Uterus (tissue), 2 donors: ENCODE results near the gene BAZ1B.
"Not testable (repeated sequence)": the region's sequence is repeated elsewhere in the genome, so short reads cannot be mapped to it uniquely, and the experiment has no call there.

Source experiments
- POLR2A ChIP-seq, 2 donors: fragments of 450-650 bp; IDR thresholded peaks; one replicate each; pipeline ENCODE4 v1.6.1; 2016; ENCODE audit warnings: antibody characterized with exemption in 2 of 2, mild to moderate bottlenecking in 1 of 2, moderate library complexity in 1 of 2
- TF ChIP-seq, protein P1 (sequence below), 4 experiments: fragments of 200-600 bp in 2 of 4; fragments of 450-650 bp in 2 of 4; sonication (generic) in 2 of 4; IDR thresholded peaks; one replicate each; pipeline ENCODE4 v1.5.1; 2016 to 2019; ENCODE audit warnings: antibody characterized with exemption in 4 of 4, mild to moderate bottlenecking in 2 of 4, moderate library complexity in 1 of 4

DNA sequence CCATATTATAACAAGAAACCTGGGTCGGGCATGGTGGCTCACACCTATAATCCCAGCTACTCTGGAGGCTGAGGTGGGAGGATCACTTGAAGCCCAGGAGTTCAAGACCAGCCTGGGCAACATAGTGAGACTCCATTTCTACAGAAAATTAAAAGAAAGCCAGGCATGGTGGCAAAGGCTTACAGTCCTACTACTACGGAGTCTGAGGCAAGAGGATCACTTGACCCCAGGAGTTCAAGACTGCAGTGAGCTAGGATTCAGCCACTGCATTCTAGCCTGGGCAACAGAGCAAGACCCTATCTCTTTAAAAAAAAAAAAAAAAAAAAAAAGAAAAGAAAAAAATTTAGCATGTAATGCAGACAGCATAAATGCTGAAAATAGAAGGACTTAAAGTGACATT is 16.4 kb upstream of the BAZ1B start:
- TF ChIP-seq, protein P1, sequence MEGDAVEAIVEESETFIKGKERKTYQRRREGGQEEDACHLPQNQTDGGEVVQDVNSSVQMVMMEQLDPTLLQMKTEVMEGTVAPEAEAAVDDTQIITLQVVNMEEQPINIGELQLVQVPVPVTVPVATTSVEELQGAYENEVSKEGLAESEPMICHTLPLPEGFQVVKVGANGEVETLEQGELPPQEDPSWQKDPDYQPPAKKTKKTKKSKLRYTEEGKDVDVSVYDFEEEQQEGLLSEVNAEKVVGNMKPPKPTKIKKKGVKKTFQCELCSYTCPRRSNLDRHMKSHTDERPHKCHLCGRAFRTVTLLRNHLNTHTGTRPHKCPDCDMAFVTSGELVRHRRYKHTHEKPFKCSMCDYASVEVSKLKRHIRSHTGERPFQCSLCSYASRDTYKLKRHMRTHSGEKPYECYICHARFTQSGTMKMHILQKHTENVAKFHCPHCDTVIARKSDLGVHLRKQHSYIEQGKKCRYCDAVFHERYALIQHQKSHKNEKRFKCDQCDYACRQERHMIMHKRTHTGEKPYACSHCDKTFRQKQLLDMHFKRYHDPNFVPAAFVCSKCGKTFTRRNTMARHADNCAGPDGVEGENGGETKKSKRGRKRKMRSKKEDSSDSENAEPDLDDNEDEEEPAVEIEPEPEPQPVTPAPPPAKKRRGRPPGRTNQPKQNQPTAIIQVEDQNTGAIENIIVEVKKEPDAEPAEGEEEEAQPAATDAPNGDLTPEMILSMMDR (IDR thresholded peaks at IDR 0.05): not testable (repeated sequence)
- not testable (repeated sequence) for TF ChIP-seq POLR2A (IDR thresholded peaks at IDR 0.05)
